HUES64 (cell line): Measurements from ENCODE around the gene MAML3.

ENCODE experiments used
- H3K27ac ChIP-seq: 2 replicates; pipeline ENCODE4 v1.7.0; 2013; ENCODE audit warnings: low read depth, low read length, inconsistent platforms
- H3K27me3 ChIP-seq: 2 replicates; pipeline ENCODE4 v1.6.1; 2013; ENCODE audit warnings: mild to moderate bottlenecking, low read length; ENCODE audit not compliant: insufficient read depth
- H3K36me3 ChIP-seq: 2 replicates; pipeline ENCODE4 v1.6.1; 2013; ENCODE audit warnings: mild to moderate bottlenecking, low read length; ENCODE audit not compliant: insufficient read depth
- H3K4me1 ChIP-seq: 2 replicates; pipeline ENCODE4 v1.6.1; 2013; ENCODE audit warnings: mild to moderate bottlenecking, low read length, moderate library complexity; ENCODE audit not compliant: insufficient read depth
- H3K4me3 ChIP-seq: 2 replicates; pipeline ENCODE4 v1.5.1; 2013; ENCODE audit warnings: mild to moderate bottlenecking, low read length, moderate library complexity
- H3K9ac ChIP-seq: 2 replicates; pipeline ENCODE4 v1.6.1; 2013; ENCODE audit warnings: mild to moderate bottlenecking, low read depth, low read length
- H3K9me3 ChIP-seq: 2 replicates; pipeline ENCODE4 v1.6.1; 2013; ENCODE audit warnings: low read depth, low read length; ENCODE audit not compliant: insufficient read depth
- WGBS: fragments of 150-250, 120-280 bp; methylation state at CpG from one replicate; pipeline ENCODE4 v1.1.7; 2013; ENCODE audit warnings: missing lambda C conversion rate; 5-methylcytosine and 5-hydroxymethylcytosine counted together

The MAML3 gene

DNA sequence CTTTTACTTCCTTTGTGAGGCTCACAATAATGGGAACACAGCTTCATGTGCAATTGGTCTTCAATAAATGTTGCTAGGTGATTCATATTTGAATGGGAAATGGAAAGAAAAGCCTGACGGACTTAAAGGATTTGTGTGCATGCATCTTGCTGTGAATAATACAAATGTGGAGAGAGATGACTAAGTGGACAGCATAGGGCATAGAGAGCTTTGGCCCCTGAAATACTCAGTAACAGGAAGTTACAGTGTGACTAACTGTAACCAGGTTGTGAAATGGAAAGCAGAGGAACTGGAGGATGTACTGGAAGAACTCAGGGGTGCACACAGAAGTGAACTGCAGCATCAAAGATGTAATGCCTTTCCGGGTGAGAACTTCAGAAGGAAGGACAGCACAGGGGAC is 281.7 kb downstream of the MAML3 start:
- Histone ChIP-seq H3K9ac (no peak overlapping the region), H3K4me3 (no peak overlapping the region), H3K36me3 (no peaks in the 10 kb centered on the region), H3K27me3 (no peaks in the 10 kb centered on the region), H3K4me1 (peaks cover 23% of the 10 kb centered on the region), H3K27ac (no peak overlapping the region), H3K9me3 (peaks cover 4% of the 10 kb centered on the region; the same call in 1 of the 2 replicates)
- 92% methylated on average over 2 of the region's 2 CpGs for WGBS

- H3K9me3 ChIP-seq: peaks cover 4% of the 10 kb centered on the region; the same call in 1 of the 2 replicates
- 93% methylated on average over 4 of the region's 4 CpGs for WGBS
- no peaks in the 10 kb centered on the region for H3K36me3 ChIP-seq
- H3K9ac ChIP-seq: no peak overlapping the region
- H3K4me3 ChIP-seq: no peak overlapping the region
- H3K27me3 ChIP-seq: no peaks in the 10 kb centered on the region
- peaks cover 8% of the 10 kb centered on the region for H3K4me1 ChIP-seq
- no peak overlapping the region for H3K27ac ChIP-seq
Observed at GRCh38 chr4:139869810-139870209, 284.2 kb downstream of the MAML3 start.

- Histone ChIP-seq H3K4me1 (peaks cover 2% of the 10 kb centered on the region; the same call in 1 of the 2 replicates), H3K36me3 (no peaks in the 10 kb centered on the region), H3K9me3 (no peaks in the 10 kb centered on the region), H3K27me3 (no peaks in the 10 kb centered on the region), H3K4me3 (no peak overlapping the region), H3K27ac (no peak overlapping the region), H3K9ac (no peak overlapping the region)
- 86% methylated on average over 13 of the region's 13 CpGs for WGBS
Observed at GRCh38 chr4:139866276-139866962, 287.6 kb downstream of the MAML3 start.

GRCh38 chr4:139865537-139865936 is 288.4 kb downstream of the MAML3 start:
- no peaks in the 10 kb centered on the region for H3K4me1 ChIP-seq
- WGBS: 93% methylated on average over 5 of the region's 5 CpGs
- no peak overlapping the region for H3K27ac ChIP-seq
- H3K36me3 ChIP-seq: no peaks in the 10 kb centered on the region
- H3K27me3 ChIP-seq: no peaks in the 10 kb centered on the region
- H3K9ac ChIP-seq: no peak overlapping the region
- no peaks in the 10 kb centered on the region for H3K9me3 ChIP-seq
- no peak overlapping the region for H3K4me3 ChIP-seq

- no peaks in the 10 kb centered on the region for H3K27me3 ChIP-seq
- H3K9ac ChIP-seq: no peak overlapping the region
- no peak overlapping the region for H3K4me3 ChIP-seq
- 92% methylated on average over 2 of the region's 3 CpGs for WGBS
- no peaks in the 10 kb centered on the region for H3K9me3 ChIP-seq
- H3K36me3 ChIP-seq: no peaks in the 10 kb centered on the region
- H3K27ac ChIP-seq: no peak overlapping the region
- H3K4me1 ChIP-seq: no peaks in the 10 kb centered on the region
Observed at GRCh38 chr4:139863531-139863930, 290.5 kb downstream of the MAML3 start.

- Histone ChIP-seq H3K4me3 (no peak overlapping the region), H3K9me3 (no peaks in the 10 kb centered on the region), H3K9ac (no peak overlapping the region), H3K36me3 (no peaks in the 10 kb centered on the region), H3K27me3 (no peaks in the 10 kb centered on the region), H3K27ac (no peak overlapping the region), H3K4me1 (peaks cover 11% of the 10 kb centered on the region)
- WGBS: 81% methylated on average over 3 of the region's 4 CpGs
Observed at GRCh38 chr4:139861471-139861870, 292.5 kb downstream of the MAML3 start.

- no peaks in the 10 kb centered on the region for H3K27me3 ChIP-seq
- H3K4me1 ChIP-seq: peaks cover 19% of the 10 kb centered on the region
- WGBS: 94% methylated on average over 8 of the region's 9 CpGs
- no peak overlapping the region for H3K4me3 ChIP-seq
- H3K9me3 ChIP-seq: no peaks in the 10 kb centered on the region
- no peak overlapping the region for H3K27ac ChIP-seq
- H3K36me3 ChIP-seq: no peaks in the 10 kb centered on the region
- no peak overlapping the region for H3K9ac ChIP-seq
Observed at GRCh38 chr4:139860435-139861024, 293.5 kb downstream of the MAML3 start.

- no peaks in the 10 kb centered on the region for H3K36me3 ChIP-seq
- H3K27ac ChIP-seq: no peak overlapping the region
- no peaks in the 10 kb centered on the region for H3K9me3 ChIP-seq
- H3K27me3 ChIP-seq: no peaks in the 10 kb centered on the region
- 94% methylated on average over 31 of the region's 31 CpGs for WGBS
- peaks cover 21% of the 10 kb centered on the region for H3K4me1 ChIP-seq
- H3K4me3 ChIP-seq: no peak overlapping the region
- no peak overlapping the region for H3K9ac ChIP-seq
Observed at GRCh38 chr4:139859876-139860275, 294.1 kb downstream of the MAML3 start.

GRCh38 chr4:139858436-139859205 is 295.4 kb downstream of the MAML3 start:
- Histone ChIP-seq H3K9ac (no peak overlapping the region), H3K27ac (no peak overlapping the region), H3K4me1 (peaks cover 32% of the 10 kb centered on the region), H3K36me3 (no peaks in the 10 kb centered on the region), H3K4me3 (no peak overlapping the region), H3K9me3 (no peaks in the 10 kb centered on the region), H3K27me3 (no peaks in the 10 kb centered on the region)
- WGBS: 93% methylated on average over 8 of the region's 8 CpGs

DNA sequence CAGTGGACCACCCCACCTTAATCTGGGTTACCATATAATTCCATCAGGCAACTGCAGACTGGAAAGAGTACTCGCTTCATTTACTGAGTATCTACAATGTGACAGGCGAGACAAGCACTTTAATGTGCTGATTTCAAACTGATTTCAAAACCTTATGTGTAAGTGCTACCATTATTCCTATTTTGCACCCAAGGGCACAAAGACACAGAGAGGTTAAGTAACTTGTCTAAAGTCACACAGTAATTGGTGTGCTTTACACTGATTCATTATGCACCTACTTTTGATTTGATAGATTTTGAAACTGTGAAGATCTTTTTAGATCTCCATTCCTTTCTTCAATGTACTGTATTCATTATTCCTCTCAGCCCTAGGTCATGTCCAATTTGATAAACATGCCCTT is 296.0 kb downstream of the MAML3 start:
- H3K27me3 ChIP-seq: no peaks in the 10 kb centered on the region
- no peaks in the 10 kb centered on the region for H3K36me3 ChIP-seq
- 42% methylated on average over 2 of the region's 2 CpGs for WGBS

GRCh38 chr4:139857021-139857420 is 297.0 kb downstream of the MAML3 start:
- 62% methylated on average over 4 of the region's 4 CpGs for WGBS
- Histone ChIP-seq H3K27me3 (no peaks in the 10 kb centered on the region), H3K9me3 (no peaks in the 10 kb centered on the region), H3K27ac (no peak overlapping the region), H3K4me1 (peaks cover 45% of the 10 kb centered on the region), H3K36me3 (no peaks in the 10 kb centered on the region), H3K9ac (no peak overlapping the region), H3K4me3 (no peak overlapping the region)

More for the DNA sequence above, 296.0 kb downstream of the MAML3 start:
- Histone ChIP-seq H3K9ac (no peak overlapping the region), H3K27ac (no peak overlapping the region), H3K9me3 (no peaks in the 10 kb centered on the region), H3K4me1 (peaks cover 38% of the 10 kb centered on the region), H3K4me3 (no peak overlapping the region)
